H1 (cell line): Measurements from ENCODE around the gene IP6K1. TPM values are rescaled to one million over a fixed set of nuclear protein-coding genes. Genes with fewer than 3 reads are reported as not detected.

Experiments
- JUND ChIP-seq: IDR thresholded peaks from 2 replicates; pipeline ENCODE4 v1.6.1; 2011; ENCODE audit warnings: mild to moderate bottlenecking, improper control_type of control experiment, low read length
- KDM4A ChIP-seq: IDR thresholded peaks from one replicate; pipeline ENCODE4 v1.7.1; 2012; ENCODE audit warnings: low read depth, mild to moderate bottlenecking, moderate library complexity, low read length, inconsistent platforms; ENCODE audit not compliant: severe bottlenecking
- NRF1 ChIP-seq: IDR thresholded peaks from 2 replicates; pipeline ENCODE4 v1.6.1; 2011; ENCODE audit warnings: mild to moderate bottlenecking, low read depth, low read length, improper control_type of control experiment
- RFX5 ChIP-seq: IDR thresholded peaks from 2 replicates; pipeline ENCODE4 v1.6.1; 2011; ENCODE audit warnings: low read depth, low read length, improper control_type of control experiment, borderline replicate concordance
- polyA plus RNA-seq, 7 experiments: library from polyadenylated mRNA; depleted of rRNA in 3 of 7; stranded (reverse) in 5 of 7; unstranded in 2 of 7; fragments of >200 nt in 5 of 7; fragments of 200-250 nt in 2 of 7; gene quantifications; 1 replicate in 5 of 7; 2 replicates in 1 of 7; 4 replicates in 1 of 7; pipeline versions ENCODE4 v1.2.1 to v1.2.3, GENCODE V29; 2011 to 2013; ENCODE audit warnings: missing spikeins in 2 of 7, mixed read lengths in 2 of 7
- total RNA-seq: library from RNA; stranded (reverse); fragmentation: NEBNext Ultra II Directional; extraction: Animal tissue kit (Norgen Biotek cat#: 25700); gene quantifications from 2 replicates; pipeline ENCODE4 v1.2.1, GENCODE V29; 2021

IP6K1 gene
- total and polyA plus RNA-seq, 2 of the 8 experiments (the other 6 are each of a cell fraction or from before 2014, with no cell fraction given), result 31.5 to 35.2 TPM

GRCh38 chr3:49787536-49787935, 1.2 kb upstream of the IP6K1 start (continued):
- no peak for TF ChIP-seq JUND
- TF ChIP-seq RFX5, result no peak
- TF ChIP-seq NRF1, result no peak
- no peak for TF ChIP-seq KDM4A
